ENCODE measurements around the gene TRIM66.

TRIM66 gene

DNA sequence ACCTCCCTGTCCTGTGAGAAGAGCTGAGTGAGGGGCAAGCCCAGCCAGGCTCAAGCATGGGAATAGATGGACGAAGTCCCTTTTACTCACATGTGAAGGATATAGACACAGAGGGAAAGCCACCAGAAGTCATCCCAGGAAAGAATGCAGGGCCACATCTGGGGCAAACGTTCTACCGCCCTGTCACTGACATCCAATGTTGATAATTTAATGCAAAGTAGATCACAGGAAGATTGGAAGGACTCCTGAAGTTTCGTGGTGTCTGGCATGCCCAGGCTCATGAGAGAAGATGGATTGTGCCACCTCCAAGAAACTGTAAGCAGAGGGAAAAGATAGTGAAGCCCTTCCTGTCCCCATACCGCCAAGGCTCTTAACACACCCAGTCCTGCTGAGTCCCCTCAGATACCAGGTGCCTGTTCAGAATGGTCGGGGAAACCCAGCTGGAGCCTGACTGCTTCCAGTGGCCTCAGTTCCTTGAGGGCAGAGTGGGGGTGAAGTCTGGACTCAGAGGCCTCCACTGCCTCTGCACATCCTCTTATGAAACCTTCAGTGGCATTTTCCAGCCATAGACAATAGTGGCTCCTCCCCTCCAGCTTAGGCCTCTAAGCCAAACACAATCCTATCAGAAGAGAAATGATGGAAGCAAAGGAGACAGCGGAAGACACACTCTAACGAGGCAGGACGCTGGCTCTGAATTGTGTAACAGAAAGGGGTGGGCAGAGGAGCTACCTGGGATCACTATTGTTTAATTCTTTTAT is 80.9 kb downstream of the TRIM66 start:
- no peak for DNase-seq

DNA sequence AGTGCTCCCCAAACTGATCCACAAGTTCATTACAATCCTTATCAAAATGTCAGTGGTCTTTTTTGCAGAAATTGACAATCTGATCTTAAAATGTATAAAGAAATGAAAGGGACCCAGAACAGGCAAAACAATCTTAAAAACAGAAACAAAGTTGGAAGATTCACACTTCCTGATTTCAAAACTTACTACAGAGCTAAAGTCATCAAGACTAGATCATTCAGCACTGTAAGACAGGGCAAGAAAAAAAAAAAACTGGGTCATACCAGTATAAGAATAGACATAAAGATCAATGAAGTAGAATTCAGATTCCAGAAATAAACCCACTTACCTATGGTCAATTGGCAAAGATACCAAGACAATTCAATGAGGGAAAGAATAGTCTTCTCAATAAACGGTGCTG is 84.0 kb downstream of the TRIM66 start:
- DNase-seq = no peak

DNA sequence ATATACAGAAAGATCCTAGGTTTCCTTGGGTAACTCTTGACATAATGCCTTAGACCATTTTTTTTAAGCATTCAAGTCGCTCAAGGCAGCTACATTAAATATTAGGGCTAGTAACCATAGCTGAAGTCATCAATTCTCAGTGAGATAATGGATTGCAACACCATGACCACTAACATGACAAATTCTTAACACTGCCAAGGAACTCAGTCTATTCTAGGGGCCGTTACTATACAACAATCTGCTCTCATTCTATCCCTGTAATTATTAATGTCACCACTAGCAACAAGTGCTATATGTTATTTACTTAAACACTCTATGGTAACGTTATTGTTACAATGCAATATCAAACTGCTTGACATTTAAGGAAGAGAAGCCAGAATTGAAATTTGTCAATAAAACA is 85.3 kb downstream of the TRIM66 start:
- DNase-seq = no peak

DNA sequence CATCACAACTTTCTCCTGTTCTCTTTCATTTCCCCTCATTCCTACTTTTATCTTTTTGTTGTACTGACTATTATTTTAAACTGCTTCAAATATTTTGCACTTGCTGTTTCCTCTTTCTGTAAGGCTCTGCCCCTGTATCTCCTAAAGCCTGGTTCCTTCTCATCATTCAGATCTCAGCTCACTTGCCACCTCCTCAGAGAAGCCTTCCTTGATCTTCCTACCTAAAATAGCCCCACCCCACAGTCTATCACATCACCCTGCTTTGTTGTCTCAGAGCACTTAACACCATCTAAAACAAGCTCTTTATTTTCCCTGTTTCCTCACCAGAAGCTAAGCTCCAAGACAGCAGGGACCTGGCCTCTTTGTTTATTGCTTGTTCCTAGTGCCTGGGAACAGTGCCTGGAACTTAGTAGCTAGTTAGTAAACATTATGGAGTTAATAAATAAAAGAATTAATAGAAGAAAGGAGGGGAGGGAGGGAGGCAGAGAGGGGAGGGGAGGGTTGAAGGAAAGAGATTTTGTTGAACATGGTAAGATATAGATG is 85.9 kb downstream of the TRIM66 start:
- DNase-seq = no peak

DNA sequence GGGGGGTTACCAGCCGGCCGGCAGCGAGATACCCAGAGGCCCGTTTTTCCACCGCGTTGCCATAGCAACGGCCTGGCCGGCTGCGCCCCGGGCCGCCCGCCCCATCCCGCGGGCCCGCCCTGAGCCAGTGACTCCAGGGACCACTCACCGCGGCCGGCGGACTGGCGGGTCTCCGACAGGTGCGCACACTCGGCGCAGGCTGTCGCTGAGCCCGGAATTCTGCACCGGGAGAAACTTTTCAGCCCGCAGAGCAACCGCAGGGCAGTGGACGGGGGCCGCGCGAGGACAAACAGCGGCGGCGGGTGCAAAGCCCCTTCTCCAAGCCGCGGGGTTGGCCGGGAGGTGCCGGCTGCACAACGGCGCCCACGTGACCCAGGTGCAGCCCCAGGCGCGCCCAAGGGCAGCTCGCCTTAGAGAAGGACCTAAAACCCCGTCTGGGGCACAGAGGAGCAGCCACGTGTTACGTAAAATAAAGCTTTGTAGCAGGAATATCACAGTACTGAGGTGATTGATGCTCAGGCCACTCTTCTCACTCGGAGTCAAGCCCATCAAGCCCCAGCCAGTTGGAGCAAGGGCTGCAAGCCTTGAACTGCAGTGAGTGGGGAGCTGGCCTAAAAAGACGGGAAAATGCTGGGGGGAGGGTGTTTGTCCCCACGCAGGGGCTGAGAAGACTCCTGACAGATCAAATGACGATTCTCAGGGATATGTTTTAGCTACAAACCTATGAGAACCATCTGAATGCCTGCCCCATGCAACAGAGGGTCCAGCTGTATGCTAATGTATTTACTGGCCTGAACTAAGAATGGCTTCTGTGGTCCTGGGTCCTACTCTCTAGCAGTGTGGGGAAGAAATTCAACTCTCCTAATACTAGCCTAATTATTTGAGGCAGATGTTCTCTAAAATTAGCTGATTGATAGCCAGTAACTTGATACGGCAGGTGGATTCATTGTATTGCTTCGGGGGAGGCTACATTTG is 88.2 kb downstream of the TRIM66 start, which contains the start of gene STK33:
Gene STK33 (minus strand): TSS at position 294 of the 975 bp plus-strand sequence. CDS start 119,323 bp downstream, outside the sequence.
- DNase-seq = peak; percentile 62

DNA sequence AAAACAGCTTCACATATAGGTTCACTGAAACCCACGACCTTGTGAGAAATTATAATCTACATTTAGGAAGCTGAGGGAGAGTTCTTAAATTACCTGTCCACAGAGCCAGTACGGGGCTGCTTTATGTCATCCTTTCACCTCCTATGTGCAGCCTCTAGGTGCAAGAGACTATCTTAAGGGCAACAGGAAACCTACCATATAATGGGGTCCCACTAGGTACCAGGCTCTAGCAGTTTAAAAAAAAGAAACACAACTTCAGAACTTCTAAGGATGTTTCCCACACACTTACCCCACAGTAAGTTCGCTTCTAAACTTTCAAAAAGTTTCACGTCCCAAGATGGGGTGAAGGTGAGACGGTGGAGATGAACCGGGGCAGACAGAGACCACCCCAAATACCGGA is 89.0 kb downstream of the TRIM66 start:
- no peak for DNase-seq

DNA sequence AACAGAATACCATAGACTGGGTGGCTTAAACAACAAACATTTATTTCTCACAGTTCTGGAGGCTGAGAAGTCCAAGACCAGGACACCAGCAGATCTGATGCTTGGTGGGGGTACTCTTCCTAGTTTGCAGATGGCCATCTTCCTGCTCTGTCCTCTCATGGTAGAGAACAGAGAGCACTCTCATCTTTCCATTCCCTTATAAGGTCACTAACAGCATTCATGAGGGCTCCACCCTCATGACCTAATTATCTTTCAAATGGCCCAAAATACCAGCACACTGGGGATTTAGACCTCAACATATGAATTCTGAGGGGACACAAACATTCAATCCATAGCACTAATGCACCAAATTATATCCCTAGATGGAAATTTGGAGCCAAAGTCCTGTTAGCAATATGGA is 94.5 kb downstream of the TRIM66 start:
- no peak for DNase-seq

DNA sequence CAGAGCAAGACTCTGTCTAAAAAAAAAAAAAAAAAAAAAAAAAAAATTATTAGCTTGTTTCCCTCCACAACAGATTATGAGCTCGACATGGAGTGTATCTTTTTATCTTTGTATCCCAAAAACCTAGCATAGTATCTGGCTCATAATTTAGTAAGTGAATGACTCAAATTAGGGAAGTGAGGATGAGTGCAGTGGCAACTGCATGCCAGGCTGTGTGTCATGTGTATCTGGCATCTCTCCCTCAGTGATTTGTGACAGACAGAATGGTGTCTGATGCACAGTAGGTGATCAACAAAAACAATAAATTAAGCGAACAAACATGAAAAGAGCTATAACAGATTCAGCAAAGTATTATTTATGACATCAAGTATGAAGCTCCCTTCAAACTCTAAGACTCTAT is 95.7 kb downstream of the TRIM66 start:
- DNase-seq = no peak

DNA sequence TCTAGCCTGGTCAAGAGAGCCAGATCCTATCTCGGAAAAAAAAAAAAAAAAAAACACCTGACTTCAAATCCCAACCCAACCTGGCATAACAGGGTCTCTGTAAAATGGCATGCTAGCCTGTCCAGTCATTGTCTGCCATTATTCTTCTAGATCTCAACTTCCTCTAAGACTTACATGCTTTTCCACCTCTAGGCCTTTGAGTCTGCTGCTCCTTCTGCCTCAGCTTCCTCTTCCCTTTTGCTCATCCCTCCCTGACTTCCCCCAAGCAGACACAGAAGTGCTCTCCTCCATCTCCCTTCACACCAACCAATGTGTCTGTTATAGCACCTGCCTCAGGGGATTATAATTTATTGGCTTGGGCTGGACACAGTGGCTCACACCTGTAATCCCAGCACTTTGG is 96.3 kb downstream of the TRIM66 start:
- no peak for DNase-seq

DNA sequence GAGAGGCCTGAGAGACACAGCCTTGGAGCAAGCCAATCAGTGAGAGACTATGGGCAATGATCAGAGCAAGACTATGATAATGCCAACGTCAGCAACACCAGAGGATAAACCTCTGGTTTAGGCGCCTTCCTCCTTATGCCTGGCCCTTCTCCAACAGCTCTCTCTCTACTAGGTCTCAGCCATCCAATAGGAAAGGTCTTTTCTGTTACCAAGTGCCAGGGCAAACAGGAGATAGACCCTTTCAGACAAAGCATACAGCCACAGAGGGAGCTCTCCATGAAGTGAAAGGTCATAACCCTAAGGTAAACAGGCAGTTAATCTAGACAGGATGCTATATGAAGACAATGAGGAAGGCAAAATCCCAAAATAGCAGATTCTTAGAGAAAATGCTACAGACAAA is 98.0 kb downstream of the TRIM66 start:
- DNase-seq = no peak

DNA sequence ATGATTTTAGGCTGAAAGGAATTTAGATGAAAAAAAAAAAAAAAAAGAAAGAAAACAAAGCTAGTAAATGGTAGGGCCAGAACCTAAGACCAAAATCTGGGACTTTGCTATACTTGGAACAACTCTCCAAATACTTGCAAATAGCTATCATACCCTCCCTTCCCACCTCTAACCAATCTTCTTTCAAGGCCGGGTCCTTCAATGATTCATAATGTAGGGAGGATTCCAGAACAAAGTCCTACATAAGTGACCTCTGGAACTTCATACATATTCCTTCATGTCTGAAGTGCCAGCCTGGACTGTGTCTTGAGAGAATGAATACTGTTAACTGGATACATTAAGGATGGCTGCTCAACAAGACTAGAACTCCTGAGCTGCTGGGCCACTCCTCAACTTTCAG is 98.4 kb downstream of the TRIM66 start:
- no peak for DNase-seq

DNA sequence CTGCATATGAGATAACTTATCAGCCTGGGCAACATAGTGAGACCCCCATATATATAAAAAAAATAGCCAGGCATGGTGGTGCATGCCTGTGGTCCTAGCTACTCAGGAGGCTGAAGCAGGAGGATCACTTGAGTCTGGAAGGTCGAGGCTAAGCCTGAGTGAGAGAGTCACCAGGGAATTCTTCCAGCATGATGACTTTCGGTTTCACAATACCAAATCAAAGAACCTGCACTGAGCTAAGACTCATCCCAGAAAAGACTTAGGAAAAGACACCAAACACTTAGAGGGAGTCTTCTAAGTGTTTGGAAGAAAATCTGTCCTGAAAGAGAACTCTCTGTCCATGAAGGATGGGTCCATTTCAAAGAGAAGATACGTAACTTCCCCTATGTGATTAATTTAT is 101.2 kb downstream of the TRIM66 start:
- DNase-seq = no peak

DNA sequence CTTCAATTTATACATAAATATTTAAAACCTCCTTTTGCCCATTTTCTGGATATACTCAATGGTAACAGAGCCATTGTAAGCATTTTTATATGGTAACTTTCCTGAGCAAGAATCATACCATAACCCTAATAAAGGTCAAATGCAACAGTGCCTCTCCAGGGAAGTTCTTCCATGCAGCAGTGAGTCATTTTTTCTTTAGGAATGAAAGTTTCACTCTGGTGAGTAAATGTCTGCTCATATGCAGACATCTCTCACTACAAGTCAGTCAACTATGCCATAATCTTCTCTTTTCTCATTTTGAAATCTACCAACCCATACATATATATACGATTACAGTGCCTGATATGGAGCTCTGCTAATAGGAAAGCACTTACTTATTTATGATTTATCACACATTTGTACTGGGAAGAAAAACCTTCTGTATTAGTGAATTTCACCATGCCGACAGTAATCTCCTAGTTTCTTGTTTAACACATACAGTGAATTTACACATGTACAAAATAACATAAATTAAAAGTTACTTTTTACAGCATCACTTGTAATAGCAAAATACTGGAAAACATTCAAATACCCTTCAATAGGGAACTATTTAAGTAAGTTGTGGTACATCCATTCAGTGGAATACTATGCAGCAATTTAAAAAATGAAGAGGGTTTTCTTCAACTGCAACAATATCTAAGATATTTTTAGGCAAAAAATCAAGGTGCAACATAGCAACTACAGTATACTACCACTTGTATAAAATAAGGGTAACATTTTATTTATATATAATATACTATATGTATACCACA is 104.5 kb downstream of the TRIM66 start:
- DNase-seq = no peak

DNA sequence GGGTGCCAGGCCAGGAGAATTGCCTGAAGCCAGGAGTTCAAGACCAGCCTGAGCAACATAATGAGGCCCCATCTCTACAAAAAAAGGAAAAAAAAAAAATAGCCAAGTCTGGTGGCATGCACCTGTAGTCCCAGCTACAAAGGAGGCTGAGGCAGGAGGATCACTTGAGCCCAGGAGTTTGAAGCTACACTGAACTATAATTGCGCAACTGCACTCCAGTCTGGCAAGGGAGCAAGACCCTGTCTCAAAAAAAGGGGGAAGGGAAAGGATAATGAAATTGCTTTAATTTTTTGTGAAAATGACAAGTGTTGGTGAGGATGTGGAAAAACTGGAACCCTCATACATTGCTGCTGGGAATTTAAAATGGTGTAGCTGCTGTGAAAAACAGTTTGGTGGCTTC is 107.7 kb downstream of the TRIM66 start:
- DNase-seq = no peak

DNA sequence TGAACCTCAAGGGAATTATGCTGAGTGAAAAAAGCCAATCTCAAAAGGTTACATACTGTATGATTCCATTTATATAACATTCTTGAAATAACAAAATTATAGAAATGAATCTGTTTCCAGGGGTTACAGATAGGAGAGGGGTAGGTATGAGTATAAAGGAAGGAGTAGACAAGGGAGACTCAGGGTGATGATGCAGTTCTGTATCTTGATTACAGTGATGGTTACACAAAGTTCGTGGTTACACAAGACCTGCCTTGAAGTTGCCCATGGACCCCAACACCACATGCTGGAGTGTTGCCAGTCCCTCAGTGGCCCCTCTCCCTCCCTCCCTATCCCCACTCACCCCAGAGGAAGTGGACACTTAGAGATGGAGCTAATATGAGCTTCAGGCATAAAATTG is 108.7 kb downstream of the TRIM66 start:
- peak; percentile 7 for DNase-seq

DNA sequence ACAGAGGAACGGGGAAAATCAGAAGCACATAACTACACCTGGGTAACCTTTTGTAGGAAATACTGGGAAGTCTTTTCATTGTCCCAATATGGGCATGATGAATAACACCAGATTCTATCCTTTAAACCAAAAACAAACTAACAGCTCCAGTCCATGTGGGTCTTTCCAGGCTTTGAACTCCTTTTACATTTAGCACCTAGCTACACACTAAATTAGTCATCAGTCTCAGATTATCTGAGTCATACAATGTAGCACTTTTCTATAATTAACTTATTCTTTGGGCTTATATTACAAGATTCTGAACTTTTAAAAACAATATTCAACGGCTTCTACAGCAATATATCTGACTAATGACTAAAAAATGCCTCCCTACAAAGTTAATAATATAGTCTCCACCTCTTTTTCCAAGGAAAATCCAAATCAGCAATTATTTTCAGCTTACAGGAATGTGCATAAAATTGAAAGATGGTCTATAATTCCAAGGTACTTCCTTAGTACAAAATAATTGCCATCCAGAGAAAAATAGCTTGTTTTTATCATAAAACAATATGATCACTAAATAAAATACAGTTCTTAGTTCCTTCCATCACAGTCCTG is 114.8 kb downstream of the TRIM66 start:
- DNase-seq = peak; percentile 23

DNA sequence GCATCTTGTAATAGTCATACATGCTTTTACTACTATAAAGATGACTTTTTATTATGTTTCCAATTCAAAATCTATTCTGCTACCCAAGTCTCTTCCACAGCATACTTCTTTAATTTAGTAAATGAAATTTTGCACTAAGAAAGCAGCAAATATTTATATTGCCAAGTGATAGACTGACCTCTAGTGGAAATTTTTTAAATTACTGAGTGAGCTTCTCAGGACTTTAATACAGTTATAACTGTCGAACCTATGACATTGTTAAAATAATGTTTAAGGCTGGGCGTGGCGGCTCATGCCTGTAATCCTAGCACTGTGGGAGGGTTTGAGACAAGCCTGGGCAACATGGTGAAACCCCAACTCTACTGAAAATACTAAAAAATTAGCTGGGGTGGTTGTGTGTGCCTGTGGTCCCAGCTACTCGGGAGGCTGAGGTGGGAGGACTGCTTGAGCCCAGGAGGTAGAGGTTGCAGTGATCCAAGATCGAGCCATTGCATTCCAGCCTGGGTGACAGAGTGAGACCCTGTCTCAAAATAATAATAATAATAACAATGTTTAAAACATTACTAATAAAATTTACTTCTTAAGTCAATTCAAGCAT is 115.8 kb downstream of the TRIM66 start:
- DNase-seq = peak; percentile 38

DNA sequence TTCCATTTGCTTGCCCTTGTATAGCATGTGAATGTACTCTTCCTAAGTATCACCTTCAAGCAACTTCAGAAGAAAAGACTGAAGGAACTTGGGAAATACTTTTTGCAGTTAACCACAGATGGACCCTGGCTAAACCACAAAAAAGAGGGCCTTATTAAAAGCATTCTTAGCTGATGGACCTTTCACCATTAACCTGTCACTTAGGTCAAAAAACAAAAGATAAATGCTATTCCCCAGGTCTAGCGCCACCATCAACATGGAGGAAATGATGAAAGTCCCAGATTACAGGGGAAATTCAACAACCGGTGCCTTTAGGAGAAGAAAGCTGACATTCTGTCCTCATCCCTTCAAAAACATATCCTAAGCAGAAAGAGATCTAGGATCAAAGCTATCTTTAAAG is 117.9 kb downstream of the TRIM66 start:
- DNase-seq = no peak

Measured in activated CD4-positive, alpha-beta T cell treated with anti-CD3 and anti-CD28 coated beads, Interleukin-10, Interleukin-2, amounts not matched to agents 100 ng/mL and 50 ng/mL, durations not matched to agents 16 hours and 8 hours (primary cell).